HEK293T (cell line): ENCODE data around the gene PARP8.

Experiments used
- CTCF ChIA-PET: fragments of 350-600 bp; formaldehyde crosslinking; extraction: SDS; loops from one replicate; lab custom pipeline; 2021; ENCODE audit warnings: antibody characterized with exemption, inconsistent platforms; lab: Yijun Ruan, JAX
- POLR2A ChIA-PET: fragments of 350-600 bp; formaldehyde crosslinking; extraction: SDS; loops from one replicate; lab custom pipeline; 2020; ENCODE audit warnings: antibody characterized with exemption, inconsistent platforms; lab: Yijun Ruan, JAX
- DNase-seq: peaks from one replicate; pipeline ENCODE4 v3.0.0; 2012; ENCODE audit warnings: mixed read lengths; ENCODE audit errors: extremely low spot score
- ARNT ChIP-seq: fragments of 450-650 bp; IDR thresholded peaks from 2 replicates; pipeline ENCODE4 v1.6.1; 2017; ENCODE audit warnings: mild to moderate bottlenecking
- BHLHE40 ChIP-seq: fragments of 450-650 bp; IDR thresholded peaks from 2 replicates; pipeline ENCODE4 v1.6.1; 2016; ENCODE audit warnings: mild to moderate bottlenecking, moderate library complexity, borderline replicate concordance
- CTBP1 ChIP-seq: fragments of 450-650 bp; IDR thresholded peaks from 2 replicates; pipeline ENCODE4 v1.6.1; 2016; ENCODE audit warnings: borderline replicate concordance
- ELF4 ChIP-seq: fragments of 450-650 bp; IDR thresholded peaks from 2 replicates; pipeline ENCODE4 v1.6.1; 2017; ENCODE audit warnings: antibody characterized with exemption
- FOXA1 ChIP-seq: fragments of 450-650 bp; IDR thresholded peaks from 2 replicates; pipeline ENCODE4 v1.6.1; 2016; ENCODE audit warnings: mild to moderate bottlenecking
- FOXK2 ChIP-seq: fragments of 450-650 bp; IDR thresholded peaks from 2 replicates; pipeline ENCODE4 v1.6.1; 2016; ENCODE audit warnings: mild to moderate bottlenecking
- FOXM1 ChIP-seq: fragments of 450-650 bp; IDR thresholded peaks from 2 replicates; pipeline ENCODE4 v1.6.1; 2017; ENCODE audit warnings: mild to moderate bottlenecking, borderline replicate concordance
- HDGF ChIP-seq: fragments of 450-650 bp; IDR thresholded peaks from 2 replicates; pipeline ENCODE4 v1.6.1; 2017; ENCODE audit warnings: antibody characterized with exemption, borderline replicate concordance
- L3MBTL2 ChIP-seq: fragments of 450-650 bp; conservative IDR thresholded peaks from 2 replicates; pipeline ENCODE4 v1.6.1; 2016; ENCODE audit warnings: mild to moderate bottlenecking
- LEF1 ChIP-seq: fragments of 450-650 bp; IDR thresholded peaks from 2 replicates; pipeline ENCODE4 v1.6.1; 2017; ENCODE audit warnings: mild to moderate bottlenecking, borderline replicate concordance
- NFRKB ChIP-seq: fragments of 450-650 bp; IDR thresholded peaks from 2 replicates; pipeline ENCODE4 v1.6.1; 2016; ENCODE audit warnings: mild to moderate bottlenecking, moderate library complexity
- SP1 ChIP-seq: fragments of 450-650 bp; IDR thresholded peaks from 2 replicates; pipeline ENCODE4 v1.6.1; 2017
- SUZ12 ChIP-seq: fragments of 450-650 bp; IDR thresholded peaks from 2 replicates; pipeline ENCODE4 v1.6.1; 2016; ENCODE audit warnings: mild to moderate bottlenecking
- TARDBP ChIP-seq: fragments of 450-650 bp; IDR thresholded peaks from 2 replicates; pipeline ENCODE4 v1.6.1; 2016
- ZNF384 ChIP-seq: fragments of 450-650 bp; IDR thresholded peaks from 2 replicates; pipeline ENCODE4 v1.6.1; 2016
- TF ChIP-seq, protein P1 (sequence below): fragments of 450-650 bp; IDR thresholded peaks from 2 replicates; pipeline ENCODE4 v1.6.1; 2016

The PARP8 gene

DNA sequence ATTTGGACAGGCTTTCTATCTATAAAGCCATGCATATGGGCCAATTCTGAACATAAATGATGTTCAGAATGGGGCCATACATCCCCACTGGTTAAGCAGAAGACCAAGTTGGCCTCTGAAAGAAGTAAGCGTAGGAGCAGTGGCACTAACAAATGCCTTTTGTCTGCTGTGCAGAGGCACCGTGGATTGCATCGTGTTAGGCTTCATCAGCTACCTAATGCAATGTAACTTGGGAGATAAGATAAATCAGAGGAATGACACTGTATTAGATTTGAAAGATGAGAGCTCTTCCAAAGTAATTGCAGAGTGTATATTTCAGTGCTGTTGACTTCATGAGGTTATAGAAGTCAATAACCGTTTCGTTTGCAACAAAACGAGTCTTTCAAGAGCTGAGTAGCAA, 148.1 kb downstream of the PARP8 start:
- no peak for DNase-seq
- no peak for TF ChIP-seq HDGF
- no peak for TF ChIP-seq ZNF384
- TF ChIP-seq TARDBP: no peak
- TF ChIP-seq NFRKB: no peak
- TF ChIP-seq ARNT: no peak
- TF ChIP-seq CTBP1: no peak
- no peak for TF ChIP-seq FOXK2
- no peak for TF ChIP-seq LEF1
- no peak for TF ChIP-seq FOXA1
- TF ChIP-seq, protein P1, sequence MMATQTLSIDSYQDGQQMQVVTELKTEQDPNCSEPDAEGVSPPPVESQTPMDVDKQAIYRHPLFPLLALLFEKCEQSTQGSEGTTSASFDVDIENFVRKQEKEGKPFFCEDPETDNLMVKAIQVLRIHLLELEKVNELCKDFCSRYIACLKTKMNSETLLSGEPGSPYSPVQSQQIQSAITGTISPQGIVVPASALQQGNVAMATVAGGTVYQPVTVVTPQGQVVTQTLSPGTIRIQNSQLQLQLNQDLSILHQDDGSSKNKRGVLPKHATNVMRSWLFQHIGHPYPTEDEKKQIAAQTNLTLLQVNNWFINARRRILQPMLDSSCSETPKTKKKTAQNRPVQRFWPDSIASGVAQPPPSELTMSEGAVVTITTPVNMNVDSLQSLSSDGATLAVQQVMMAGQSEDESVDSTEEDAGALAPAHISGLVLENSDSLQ: no peak
- no peak for TF ChIP-seq SP1
- no peak for TF ChIP-seq L3MBTL2
- TF ChIP-seq SUZ12: no peak
- no peak for TF ChIP-seq ELF4
- ChIA-PET POLR2A (no interaction called here), CTCF (no interaction called here)

DNA sequence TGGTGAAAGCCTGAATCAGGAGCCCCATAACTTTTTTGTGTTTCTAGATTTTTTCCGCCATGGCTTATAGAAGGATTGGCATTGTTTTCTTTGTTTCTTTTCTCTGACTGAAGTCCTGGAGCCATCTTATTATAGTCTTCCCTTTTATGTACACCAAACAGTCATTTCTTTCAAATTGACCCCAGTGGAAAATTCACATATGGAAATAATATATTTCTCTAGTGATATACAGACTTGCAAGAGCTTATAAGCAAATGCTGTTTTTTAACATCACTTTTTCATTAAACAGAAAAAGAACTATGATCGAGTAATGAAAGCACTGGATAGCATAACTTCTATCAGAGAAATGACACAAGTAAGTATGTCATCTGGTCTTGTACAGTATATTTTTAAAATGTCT, 155.6 kb downstream of the PARP8 start:
- DNase-seq: no peak
- POLR2A ChIA-PET: no interaction called here
- CTCF ChIA-PET: no interaction called here
- TF ChIP-seq SP1: no peak
- no peak for TF ChIP-seq SUZ12
- TF ChIP-seq FOXK2: no peak
- TF ChIP-seq NFRKB: no peak
- TF ChIP-seq FOXA1: no peak
- no peak for TF ChIP-seq CTBP1
- TF ChIP-seq BHLHE40: no peak
- TF ChIP-seq ELF4: no peak
- no peak for TF ChIP-seq FOXM1
- no peak for TF ChIP-seq ARNT

DNA sequence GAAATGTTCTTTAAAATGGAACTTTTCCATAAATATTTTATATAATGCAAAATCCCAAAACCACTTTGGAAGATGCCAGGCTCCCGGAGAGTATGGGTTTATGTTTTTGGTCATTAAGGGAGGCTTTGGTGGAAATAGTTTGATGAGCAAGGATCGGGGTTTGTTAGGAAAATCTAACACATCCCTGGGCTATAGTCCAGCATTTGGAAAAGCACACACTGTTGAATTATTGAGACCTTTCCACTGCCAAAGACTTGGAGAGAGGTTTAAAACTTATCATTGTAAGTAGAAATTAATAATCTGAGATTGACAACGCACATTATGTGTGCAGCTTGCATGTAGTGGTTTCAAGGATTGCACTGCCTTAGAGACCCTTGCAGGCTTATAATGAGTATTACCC, 156.3 kb downstream of the PARP8 start:
- TF ChIP-seq CTBP1 (no peak), FOXK2 (no peak), ELF4 (no peak)
- POLR2A ChIA-PET: no interaction called here
- no peak for DNase-seq
- CTCF ChIA-PET: no interaction called here

DNA sequence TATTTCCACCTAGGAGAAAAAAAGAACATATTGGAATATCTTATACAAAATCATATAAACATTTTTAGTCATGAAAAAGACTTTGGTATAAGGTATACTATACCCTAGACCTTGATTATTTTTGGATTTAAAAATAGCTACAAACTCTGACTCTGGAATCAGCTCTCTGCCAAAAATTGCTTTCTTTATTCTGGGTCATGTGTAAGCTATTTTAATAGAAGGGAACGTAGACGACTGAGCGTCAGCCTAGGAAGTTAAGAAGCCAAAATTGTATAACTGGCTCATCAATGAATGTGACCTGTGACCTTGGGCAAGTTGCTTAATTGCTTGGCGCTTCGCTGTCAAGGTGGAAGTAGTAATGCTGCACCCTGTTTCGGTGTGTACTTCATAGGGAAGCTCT, 157.1 kb downstream of the PARP8 start:
- ChIA-PET CTCF (no interaction called here), POLR2A (no interaction called here)
- no peak for TF ChIP-seq ELF4
- TF ChIP-seq, protein P1: no peak
- TF ChIP-seq BHLHE40: no peak
- TF ChIP-seq SUZ12: no peak
- no peak for TF ChIP-seq NFRKB
- TF ChIP-seq ARNT: no peak
- no peak for TF ChIP-seq SP1

DNA sequence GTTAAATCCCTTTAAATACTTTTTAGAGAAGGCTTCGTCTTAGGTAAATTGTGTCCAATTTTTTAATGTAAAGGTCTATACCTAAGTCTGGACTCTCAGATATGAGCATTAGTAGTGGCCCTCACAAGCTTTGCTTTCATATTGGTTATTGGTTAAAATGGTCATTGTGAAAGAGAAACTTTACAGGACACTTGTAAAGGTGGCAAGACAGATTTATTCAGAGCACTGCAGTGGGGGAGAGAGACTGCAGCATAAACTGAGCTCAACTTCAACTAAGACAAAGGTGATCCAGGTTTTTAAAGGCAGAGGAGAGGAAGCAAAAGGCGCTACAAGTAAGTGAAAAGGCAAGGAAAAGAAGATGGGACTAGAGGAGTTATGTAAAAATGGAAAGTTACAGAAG, 157.7 kb downstream of the PARP8 start:
- DNase-seq: no peak
- TF ChIP-seq HDGF (no peak), FOXK2 (no peak), BHLHE40 (no peak), NFRKB (no peak), LEF1 (no peak), FOXM1 (no peak), CTBP1 (no peak), ARNT (no peak), L3MBTL2 (no peak), SP1 (no peak), SUZ12 (no peak), ELF4 (no peak), ZNF384 (no peak), FOXA1 (no peak)
- POLR2A ChIA-PET: no interaction called here
- CTCF ChIA-PET: no interaction called here

More for the DNA sequence above, 157.1 kb downstream of the PARP8 start:
- DNase-seq: no peak

DNA sequence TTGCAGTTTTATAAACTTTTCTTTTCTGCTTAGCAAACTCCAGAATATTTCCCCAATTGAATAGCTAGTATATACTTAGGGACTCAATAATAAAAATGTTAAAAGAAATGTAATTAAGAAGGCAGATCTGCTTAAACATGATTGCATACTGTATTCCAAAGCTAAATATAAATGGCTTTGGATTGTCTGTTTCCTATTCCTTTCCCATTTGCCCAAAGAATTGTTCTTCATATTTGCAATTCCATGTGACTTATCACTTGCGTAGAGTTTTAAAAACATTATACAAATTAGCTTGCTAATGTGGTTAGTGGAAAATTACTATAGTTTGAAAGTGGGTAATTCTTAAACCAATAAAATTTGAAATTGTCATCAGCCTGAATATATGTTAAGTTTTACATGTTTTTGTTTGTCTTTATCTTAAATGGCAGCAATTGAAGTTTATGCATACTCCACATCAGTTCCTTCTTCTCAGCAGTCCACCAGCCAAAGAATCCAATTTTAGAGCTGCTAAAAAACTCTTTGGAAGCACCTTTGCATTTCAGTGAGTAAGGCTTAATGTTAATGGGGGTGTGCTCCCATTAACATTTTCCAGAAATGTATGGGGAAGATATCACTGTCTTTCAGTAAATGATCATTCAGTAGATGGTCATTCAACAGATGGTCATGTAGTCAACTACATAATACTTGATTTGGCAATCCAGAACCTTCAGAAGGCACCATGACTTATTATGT, 161.2 kb downstream of the PARP8 start:
- ChIA-PET POLR2A (no interaction called here), CTCF (interaction anchor here (0.8 kb wide), 1 partner anchor 378 kb away, joined by 3 read pairs; no protein-coding TSS in a partner anchor)
- DNase-seq: no peak
- no peak for TF ChIP-seq ELF4
- TF ChIP-seq SP1: no peak
- TF ChIP-seq FOXA1: no peak
- no peak for TF ChIP-seq TARDBP
- TF ChIP-seq CTBP1: no peak
- TF ChIP-seq L3MBTL2: no peak
- TF ChIP-seq FOXK2: no peak
- TF ChIP-seq LEF1: no peak
- no peak for TF ChIP-seq NFRKB
- TF ChIP-seq BHLHE40: no peak
- TF ChIP-seq ARNT: no peak
- no peak for TF ChIP-seq HDGF
- TF ChIP-seq SUZ12: no peak
- no peak for TF ChIP-seq FOXM1

DNA sequence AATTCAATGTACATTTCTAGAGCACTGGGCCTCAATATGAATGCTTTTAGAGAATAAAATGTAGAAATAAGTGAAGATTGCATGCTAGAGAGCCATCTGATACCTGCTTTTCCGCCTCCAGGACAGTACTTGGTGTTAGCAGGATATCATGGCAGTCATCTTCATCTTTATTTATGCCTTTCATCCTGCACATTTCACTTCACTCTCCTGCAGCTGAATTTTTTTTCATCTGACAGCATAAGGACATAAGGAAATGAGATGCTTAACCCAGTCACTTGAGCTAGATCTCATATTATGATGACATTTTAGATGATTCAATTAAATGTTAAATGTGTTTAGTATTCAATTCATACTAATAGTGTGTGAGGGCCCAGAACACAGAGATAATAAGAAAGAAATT, 162.6 kb downstream of the PARP8 start:
- POLR2A ChIA-PET: no interaction called here
- no peak for DNase-seq
- CTCF ChIA-PET: no interaction called here
- no peak for TF ChIP-seq BHLHE40
- TF ChIP-seq FOXK2: no peak
- no peak for TF ChIP-seq HDGF
